ENCODE results near the gene LTA4H.

The LTA4H gene

GRCh38 chr12:96056646-96057455 lies 21.5 kb upstream of the LTA4H start:
- no peak for DNase-seq

GRCh38 chr12:96054244-96054610 lies 18.8 kb upstream of the LTA4H start:
- no peak for DNase-seq

- no peak for DNase-seq
Measured at GRCh38 chr12:96053476-96054243, 18.3 kb upstream of the LTA4H start.

DNA sequence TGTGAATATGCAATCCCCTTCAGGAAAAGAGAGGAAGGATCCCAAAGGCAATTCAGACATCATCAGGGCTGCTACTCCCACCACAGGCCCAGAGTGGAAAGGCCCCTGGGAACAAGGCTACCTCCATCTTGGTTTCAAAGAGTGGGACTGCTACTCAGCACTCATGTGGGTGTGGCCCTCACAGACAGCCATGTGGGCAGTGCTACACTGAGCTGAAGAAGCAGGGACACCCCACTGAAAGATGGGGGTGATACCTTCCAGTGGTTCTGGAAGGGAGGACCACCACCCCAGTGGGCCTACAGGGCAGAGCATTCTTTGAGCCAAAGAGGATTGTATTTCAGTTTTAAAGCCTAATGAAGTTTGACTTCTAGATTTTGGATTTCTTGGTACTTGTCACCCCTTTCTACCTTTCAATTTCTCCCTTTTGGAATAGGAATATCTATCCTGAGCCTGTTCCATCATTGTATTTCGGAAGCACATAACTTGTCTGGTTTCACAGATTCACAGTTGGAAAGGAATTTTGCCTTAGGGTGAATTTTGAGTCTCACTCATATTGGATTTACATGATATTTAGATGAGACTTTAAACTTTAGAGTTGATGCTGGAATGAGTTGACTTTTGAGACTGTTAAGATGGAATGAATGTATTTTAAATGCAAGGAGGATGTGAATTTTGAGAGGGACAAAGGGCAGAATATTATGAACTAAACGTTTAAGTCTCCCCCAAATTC lies 16.5 kb upstream of the LTA4H start:
- no peak for DNase-seq

DNA sequence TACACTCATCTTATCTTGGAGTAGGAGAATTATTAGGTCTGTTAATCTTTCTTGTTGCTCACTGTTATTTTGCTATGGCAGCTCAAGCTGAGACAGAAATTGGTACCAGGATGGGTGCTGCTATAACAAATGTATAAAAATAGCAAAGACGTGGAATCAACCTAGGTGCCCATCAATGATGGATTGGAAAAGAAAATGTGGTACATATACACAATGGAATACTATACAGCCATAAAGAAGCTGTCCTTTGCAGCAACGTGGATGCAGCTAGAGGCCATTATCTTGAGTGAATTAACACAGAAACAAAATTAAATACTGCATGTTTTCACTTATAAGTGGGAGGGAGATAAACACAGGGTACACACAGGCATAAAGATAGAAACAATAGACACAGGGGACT lies 14.8 kb upstream of the LTA4H start:
- DNase-seq: no peak

- DNase-seq: no peak
Measured at GRCh38 chr12:96049101-96049500, 13.7 kb upstream of the LTA4H start.

DNA sequence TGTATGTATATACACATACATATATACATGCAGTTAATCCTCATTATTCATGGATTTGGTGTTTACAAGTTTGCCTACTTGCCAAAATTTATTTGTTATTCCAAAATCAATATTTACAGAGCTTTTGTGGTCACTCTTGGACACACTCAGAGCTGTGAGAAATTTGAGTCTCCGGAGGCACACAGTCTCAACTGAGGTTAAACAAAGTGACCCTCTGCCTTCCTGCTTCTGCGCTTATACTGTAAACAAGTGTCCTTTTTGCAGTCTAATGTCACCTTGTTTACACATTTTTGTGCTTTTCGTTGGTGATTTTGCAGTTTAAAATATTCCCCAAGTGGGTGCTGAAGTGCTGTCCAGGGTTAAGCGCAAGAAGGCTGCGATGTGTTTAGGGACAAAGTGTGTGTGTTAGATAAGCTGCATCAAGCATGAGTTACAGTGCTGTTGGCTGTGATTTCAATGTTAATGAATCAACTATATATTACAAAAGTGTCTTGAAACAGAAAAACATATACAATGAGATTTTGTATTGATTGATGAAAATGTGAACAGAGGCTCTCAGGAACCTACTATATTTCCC lies 13.1 kb upstream of the LTA4H start:
- DNase-seq: no peak

DNA sequence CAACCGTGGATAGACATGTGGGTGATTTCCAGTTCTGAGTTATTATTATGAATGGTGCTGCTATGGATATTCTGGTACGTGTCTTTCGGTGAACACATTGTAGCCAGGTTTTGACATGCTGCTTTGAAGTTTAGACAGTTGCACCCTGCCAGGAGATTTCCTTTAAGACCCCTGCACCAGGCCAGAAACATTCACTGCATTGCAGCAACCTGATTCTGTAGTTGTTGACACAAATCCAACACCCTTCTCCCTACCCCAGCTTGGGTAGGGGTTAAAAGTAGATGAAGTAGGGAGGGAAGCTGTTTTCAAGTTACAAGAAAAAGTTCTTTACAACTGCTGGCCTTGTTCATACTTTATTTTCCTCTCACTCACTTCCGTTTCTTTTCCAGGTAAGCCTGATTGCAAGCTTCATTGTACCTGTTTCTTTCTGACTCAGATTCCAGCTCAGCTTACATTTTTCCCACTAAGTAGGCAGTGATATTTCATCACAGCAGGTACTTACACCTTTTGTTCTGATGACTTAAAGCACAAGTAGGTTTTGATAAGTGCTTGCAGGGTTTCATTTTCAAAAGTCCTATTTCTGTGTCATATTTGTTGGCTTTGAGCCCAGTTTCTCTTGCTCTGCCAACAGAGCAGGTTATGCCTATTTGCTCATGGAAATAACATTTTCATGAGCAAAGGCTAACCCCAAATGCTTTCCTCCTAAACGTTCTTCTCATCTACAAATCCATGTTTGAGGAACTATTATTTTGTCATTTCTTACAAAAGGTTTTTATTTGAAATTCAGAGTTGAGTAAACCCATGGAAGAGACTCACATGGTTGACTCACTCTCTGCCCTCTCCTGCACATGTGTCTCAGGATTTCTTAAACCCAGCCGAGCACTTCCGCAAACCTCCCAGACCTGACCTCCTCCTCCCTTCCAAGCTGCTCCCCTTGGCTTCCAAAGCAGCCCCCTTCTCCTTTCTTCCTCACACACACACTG lies 12.1 kb upstream of the LTA4H start:
- peak; percentile 38 for DNase-seq

DNA sequence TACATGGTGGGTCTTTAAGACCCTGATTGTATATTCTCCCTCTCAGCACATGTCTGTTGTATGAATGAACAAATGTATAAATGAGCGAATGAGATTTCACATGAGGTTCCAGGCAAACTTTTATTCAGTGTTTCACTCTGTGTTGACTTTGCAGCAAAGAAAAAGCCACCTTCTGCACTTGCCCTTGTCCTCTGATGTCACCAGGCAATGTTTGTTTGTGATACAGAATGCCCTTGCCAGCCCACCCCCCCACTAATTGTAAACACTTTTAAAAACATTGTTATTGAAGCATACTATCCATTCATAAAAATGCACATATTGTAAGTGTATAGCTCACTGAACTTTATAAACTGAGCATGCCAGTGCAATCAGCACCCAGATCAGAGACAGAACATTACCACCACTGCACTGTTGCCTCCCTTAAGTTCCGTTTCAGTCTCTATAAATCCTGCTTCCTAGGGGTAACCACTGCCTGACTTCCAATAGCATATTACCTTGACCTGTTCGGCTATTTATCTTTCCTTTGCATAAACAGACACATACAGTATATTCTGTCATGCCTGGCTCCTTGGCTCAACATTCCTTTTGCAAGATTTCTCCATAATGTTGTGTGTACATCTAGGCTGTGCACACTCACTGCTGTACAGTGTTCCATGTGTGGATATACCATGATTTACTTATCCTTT lies 11.3 kb upstream of the LTA4H start:
- no peak for DNase-seq

GRCh38 chr12:96045566-96045965 lies 10.2 kb upstream of the LTA4H start:
- peak; percentile 48 for DNase-seq

- DNase-seq: no peak
Measured at GRCh38 chr12:96044943-96045290, 9.5 kb upstream of the LTA4H start.

DNA sequence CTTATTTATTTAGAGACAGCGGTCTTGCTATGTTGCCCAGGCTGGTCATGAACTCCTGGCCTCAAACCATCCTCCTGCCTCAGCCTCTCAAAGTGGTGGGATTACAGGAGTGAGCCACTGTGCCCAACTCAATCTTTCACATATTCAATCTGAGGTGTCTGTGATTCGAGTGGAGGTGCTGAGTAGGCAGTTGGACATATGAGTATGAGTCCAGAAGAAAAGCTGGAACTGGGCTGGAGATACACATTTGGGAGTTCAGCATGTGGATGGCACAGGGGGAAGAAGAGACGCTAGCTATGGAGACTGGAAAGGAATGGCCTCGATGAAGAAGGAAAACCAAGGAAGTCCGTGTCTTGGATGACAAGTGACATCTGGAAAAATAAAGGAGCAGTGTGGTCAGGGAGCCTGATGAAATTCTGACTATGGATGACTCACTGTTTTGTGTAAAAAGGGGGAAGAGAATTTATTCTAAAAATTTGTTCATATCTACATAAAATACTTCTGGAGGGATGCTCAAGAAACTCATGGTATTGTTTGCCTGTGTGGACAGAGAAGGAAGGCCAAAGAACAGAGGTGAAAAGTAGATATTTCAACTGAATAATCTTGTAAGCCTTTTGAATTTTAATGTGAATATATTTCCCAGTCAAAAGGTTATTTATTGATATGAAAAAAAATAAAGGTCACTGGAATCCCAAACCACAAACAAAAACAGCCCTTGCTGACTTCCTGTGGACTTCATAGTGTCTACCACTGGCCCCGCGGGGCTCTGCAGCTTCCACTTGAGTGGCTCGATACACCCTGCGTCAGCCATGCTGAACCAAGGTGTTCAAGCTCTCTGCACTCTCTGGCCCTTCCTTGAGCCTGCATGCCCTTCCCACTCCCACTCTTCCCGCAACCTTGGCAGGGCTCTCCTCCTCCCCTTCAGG lies 8.9 kb upstream of the LTA4H start:
- DNase-seq: no peak

- no peak for DNase-seq
Measured at GRCh38 chr12:96041181-96041580, 5.8 kb upstream of the LTA4H start.

- no peak for DNase-seq
Measured at GRCh38 chr12:96040305-96041133, 5.1 kb upstream of the LTA4H start.

DNA sequence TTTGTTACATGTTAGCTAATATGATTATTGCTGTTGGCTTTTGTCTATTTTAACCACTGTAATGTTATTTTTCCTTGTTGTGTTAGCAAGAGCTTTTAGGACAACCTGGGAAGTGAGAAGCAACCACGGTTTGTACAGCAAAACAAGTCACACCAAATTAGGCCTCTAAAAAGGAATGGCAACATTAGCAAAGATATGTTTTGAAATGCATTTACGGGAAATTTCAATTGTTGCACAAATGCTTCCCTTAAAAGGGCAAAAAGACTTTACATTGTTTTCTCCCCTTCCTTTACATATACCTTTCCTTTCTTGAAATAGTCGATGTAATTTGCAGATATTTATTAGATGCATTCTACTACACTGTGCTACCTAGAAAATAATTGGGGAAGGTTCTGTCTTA lies 4.1 kb upstream of the LTA4H start:
- DNase-seq: no peak

- no peak for DNase-seq
Measured at GRCh38 chr12:96036765-96037455, 1.5 kb upstream of the LTA4H start.

- DNase-seq: no peak
Measured at GRCh38 chr12:96034621-96035282, 635 bp downstream of the LTA4H start.
